OCI-M1 (cell line): ENCODE measurements around the gene NBAS.
"Not testable (repeated sequence)": the region's sequence is repeated elsewhere in the genome, so short reads cannot be mapped to it uniquely, and the experiment has no call there.

Experiments
- DNase-seq: peaks from one replicate; lab custom pipeline; 2025; lab: John Stamatoyannopoulos, UW

NBAS gene

GRCh38 chr2:15412309-15412708, 148.8 kb downstream of the NBAS start:
- no peak for DNase-seq

DNA sequence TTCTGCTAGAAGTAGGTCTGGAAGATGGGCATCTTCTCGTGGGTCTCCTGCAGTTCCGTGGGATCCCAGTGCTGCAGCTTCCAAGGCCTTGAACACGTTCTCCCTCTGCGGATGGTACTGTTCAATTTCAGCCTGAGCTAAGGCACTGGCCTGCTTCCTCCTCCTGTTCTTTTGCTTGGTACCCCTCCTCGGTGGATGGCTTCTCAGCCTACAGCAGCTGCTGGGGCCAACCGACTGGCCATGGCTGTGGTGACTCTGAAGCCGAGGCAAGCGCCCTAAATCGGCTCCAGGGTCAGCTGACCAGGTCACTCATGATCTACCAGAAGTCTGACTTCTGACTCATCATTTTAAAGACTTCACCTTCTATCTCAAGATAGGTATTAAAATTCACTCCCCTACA, 150.2 kb downstream of the NBAS start:
- DNase-seq: no peak

DNA sequence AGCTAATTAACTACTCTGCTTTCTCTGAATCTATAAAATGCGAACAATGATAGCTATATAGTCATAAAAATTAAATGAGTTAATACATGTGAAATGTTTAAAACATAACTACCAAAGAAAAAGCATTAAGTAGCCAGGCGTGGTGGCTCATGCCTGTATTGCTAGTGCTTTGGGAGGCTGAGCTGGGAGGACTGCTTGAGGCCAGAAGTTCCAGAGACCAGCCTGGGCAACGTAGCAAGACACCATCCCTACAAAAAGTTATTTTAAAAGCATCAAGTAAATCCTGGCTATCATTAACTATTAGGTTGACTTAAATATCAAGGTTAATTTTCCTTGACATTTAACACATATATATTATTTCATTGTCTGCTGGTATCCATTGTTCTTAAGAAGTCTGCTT, 152.4 kb downstream of the NBAS start:
- no peak for DNase-seq

DNA sequence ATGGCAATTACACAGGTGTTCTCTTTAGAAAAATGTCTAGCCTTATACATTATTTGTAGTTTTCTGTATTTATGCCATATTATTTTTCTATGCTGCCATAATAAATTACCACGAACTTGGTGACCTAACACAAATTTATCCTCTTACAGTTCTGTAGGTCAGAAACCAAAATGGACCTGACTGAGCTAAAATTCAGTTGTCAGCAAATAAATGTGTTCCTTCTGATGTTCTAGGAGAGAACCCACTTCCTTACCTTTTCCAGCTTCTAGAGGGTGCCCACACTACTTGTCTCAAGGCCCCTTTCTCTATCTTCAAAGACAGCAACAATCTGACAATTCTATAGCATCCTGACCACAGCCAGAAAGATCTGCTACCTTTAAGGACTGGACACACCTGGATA, 153.5 kb downstream of the NBAS start:
- DNase-seq: no peak

DNA sequence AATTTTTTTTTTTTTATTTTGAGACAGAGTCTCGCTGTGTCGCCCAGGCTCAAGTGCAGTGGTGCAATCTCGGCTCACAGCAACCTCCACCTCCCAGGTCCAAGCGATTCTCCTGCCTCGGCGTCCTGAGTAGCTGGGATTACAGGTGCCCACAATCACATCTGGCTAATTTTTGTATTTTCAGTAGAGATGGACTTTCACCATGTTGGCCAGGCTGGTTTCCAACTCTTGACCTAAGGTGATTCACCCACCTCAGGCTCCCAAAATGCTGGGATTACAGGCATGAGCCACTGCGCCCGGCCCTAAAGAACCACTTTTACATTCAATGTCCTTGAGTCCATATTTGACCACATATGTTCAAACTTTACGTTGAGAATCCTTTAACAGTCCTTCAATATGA, 156.6 kb downstream of the NBAS start:
- DNase-seq: not testable (repeated sequence)

GRCh38 chr2:15400240-15400826, 160.8 kb downstream of the NBAS start:
- no peak for DNase-seq

- DNase-seq: no peak
These were observed 161.9 kb downstream of the NBAS start for GRCh38 chr2:15399241-15399640.

DNA sequence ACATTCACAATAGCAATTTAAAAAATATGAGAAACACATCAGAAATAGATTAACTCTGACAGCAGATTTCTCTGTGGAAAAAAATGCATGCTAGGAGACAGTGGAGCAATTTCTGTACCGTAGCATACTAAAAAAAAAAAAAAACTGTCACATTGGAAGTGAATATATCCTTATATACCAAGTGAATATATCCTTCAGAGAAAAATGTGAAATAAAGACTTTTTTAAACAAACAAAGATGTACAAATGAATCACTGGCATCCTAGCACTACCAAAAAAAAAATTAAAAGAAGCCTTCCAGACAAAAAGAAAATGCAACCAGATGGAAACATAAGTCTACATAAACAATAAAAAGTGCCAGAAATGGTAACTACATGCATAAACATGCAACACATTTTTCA, 169.4 kb downstream of the NBAS start:
- DNase-seq: no peak

- DNase-seq: no peak
These were observed 171.2 kb downstream of the NBAS start for GRCh38 chr2:15389895-15390294.

DNA sequence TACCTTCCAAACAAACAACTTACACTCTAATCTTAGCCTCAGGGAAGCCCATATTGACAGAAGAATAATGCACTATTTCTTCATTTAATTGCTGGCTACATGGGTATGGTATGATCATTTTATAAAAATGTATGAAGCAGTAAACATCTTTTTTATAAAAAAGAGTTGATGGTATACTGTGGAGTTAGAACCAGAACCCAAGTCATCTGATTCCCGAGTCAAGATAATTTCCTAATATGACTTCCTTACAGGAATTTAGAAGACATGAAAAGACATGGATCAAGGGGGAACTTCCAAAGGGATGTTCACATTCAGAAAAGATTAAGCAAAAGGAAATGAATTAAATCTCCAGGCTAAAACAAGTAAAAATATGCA, 171.8 kb downstream of the NBAS start:
- DNase-seq: no peak

DNA sequence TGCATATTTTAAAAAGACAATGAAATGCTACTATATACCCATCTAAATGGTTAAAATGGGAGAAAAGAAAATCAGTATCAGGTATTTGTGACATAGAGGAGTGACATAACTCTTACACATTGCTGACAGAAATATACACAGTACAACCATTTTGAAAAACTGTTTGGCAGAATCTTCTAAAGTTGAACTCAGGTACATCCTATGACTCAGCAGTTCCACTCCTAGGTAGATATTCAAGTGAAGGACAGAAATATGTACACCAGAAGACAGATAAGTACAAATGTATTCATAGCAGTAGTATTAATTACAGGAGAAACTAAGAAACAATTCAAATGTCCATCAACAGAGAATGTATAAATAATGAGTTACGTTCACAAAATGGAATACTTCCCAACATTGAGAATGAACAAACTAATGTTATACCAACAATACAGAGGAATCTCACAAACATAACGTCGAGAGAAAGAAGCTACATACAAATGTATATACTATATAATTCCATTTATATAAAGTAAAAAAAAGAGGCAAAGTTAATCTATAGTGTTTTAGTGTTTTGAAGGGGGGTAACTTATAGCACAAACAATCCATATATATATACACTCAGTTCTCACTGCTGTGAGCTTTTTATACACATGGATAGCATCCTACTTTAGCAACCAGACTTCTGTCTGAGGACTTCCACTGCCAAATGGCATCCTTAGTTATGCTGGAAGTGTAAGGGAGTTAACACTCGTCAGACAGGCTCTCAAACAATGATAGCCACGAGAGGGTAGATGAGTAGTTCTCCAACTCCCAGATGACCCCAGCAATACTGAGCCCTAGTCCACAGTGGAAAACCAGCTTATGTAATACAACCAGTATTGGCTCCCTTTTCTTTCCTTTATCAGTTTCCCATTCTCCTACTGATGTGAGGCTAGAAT, 172.5 kb downstream of the NBAS start:
- DNase-seq: no peak

DNA sequence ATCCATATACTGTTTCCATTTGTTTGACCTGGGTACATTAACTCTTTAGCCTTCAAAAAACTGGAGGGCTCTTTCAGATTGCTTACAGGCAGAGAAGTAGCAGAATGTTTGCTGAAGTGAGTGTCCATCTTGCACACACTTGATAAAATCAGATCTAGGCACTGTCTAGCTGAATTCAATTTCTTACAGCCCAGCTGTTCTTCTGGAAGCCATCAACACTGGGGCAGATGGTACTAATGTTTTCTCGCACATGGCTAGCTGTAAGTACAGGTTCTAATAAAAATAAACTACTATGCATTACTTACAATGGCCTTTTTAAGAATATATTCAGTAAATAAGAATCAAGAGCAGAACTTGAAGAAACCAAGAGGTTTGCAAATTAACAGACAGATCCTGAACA, 175.9 kb downstream of the NBAS start:
- DNase-seq: no peak

DNA sequence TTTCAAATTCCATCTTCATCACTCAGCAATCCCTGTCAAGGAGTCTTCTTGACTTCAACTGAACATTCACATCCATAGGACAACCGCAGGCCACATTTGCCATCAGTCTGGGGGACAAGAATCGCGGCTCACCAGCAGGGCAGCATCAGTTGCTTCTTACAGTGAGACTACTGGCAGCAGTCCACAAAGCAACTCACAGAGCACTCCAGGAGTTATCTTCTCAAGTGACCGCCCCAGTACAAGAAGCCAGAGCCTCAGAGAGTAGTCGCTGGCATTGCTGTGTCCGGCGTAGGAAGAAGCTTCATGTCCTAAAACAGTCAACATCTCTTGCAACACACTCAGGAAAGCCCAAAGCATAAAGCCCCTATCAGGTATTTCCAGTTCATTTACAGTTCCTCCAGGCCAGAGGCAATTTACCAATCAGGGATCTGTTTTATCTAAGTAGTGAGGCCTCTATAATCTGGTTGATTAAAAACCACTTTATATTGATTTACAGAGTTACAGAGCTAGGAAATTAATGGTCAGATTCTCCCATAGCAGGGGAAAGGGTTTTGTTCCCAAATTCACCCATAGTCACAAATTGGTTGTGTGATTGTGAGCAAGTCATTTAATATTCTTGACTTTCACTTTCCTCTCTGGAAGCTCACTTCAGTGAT, 177.3 kb downstream of the NBAS start:
- no peak for DNase-seq

DNA sequence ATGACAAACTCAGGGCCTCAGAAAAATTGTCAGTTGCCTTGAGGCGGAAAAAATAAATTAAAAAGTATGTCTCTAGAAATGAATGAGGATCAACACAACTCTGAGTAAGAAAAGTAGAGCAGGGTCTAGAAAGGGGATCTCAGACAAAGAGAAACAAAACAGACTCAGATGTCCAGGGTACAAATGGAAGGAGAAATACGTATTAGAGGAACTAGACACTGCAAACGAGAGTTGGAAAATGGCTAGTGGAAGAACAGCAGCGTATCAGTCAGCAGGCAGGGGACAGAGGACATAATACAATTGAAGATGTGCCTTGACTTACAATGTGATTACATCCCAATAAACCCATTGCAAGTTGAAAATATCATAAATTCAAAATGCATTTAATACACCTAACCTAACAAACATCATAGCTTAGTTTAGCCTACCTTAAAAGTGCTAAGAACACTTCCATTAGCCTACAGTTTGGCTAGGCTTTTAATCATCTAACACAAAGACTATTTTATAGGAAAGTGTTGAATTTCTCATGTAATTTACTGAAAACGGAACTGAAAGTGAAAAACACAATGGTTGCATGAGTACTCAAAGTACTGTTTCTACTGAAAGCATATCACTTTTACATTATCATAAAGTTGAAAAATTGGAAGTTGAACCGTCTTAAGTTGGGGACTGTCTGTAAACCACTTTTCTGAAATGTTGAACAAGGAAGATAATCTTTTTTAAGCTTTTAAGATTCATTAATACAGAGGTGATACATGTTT, 182.8 kb downstream of the NBAS start:
- DNase-seq: no peak

- DNase-seq: peak; percentile 34
These were observed 183.9 kb downstream of the NBAS start for GRCh38 chr2:15377202-15377601.

- no peak for DNase-seq
These were observed 189.1 kb downstream of the NBAS start for GRCh38 chr2:15372019-15372418.

GRCh38 chr2:15369129-15369528, 192.0 kb downstream of the NBAS start:
- DNase-seq: no peak

DNA sequence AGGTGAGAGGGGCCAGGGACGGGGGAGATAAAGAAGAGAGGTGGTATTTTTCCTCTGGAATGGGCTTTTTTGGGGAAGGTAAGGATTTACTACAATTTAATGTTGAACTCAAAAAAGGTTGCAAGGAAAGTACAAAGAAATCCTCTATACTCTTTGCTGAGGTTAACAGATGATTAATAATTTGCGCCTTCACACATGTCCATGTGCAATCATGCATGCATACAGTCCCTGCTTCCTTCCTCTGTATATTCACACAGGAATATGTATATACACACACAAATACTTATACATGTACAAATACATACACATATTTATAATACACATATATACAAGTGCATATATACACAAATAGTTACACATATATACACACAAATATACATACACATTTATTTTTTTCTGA, 193.4 kb downstream of the NBAS start:
- DNase-seq: no peak

GRCh38 chr2:15367205-15367604, 193.9 kb downstream of the NBAS start:
- no peak for DNase-seq

DNA sequence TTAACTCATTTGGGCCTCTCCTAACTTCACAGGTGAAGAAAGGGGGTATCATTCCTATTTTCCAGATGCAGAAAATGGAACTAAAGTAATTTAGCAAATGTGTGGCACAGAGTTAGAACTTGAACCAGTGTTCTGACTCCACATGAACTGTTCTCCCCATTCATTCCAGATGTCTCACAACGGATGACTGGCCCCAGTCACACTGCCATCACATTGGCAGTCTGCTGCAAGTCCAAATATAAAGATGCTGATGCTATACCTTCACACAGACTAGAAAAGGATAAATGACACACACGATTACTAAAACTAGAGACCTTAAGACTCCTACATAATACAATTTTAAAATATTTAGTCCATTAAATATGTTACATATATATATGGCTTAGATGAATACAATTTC, 195.7 kb downstream of the NBAS start:
- DNase-seq: no peak

GRCh38 chr2:15364561-15364960, 196.6 kb downstream of the NBAS start:
- no peak for DNase-seq

GRCh38 chr2:15363734-15364133, 197.4 kb downstream of the NBAS start:
- no peak for DNase-seq
